Cardiac fibroblast (primary cell): ENCODE results near the gene CCDC85A.

Experiments used
- DNase-seq, 2 donors: peaks; one replicate each; pipeline versions ENCODE4 v3.0.0 to v3.0.0-alpha.2; 2010; ENCODE audit warnings: low read depth in 2 of 2
- H3K4me3 ChIP-seq, 2 donors: replicated peaks in 1 of 2; 1 replicate in 1 of 2; 2 replicates in 1 of 2; pipeline ENCODE4 v1.5.1; 2011; ENCODE audit warnings: low read depth in 2 of 2, low read length in 2 of 2, mild to moderate bottlenecking in 2 of 2, moderate library complexity in 1 of 2
- TF ChIP-seq, protein P1 (sequence below): IDR thresholded peaks from one replicate; pipeline ENCODE4 v1.5.1; 2011; ENCODE audit warnings: low read depth, mild to moderate bottlenecking, low read length, inconsistent platforms

CCDC85A gene

DNA sequence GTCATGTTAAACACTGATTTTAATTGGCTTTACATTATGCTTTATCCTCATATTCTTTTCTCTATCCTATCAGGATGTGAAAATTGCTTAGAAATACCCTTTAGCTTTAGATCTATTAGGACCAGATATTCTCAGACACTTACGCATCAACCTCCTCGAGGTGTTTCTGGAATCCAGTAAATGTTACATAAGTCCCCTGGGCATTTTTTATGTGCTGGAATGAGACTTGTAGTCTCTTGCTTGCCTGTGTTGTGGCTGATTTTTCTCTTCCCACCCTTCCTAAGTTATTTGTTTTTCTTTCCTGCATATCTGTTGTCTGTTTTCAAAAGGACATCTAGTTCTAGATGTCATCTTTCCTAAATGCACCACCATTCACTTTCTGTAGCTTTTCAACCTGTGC is 197.1 kb downstream of the CCDC85A start:
- TF ChIP-seq, protein P1, sequence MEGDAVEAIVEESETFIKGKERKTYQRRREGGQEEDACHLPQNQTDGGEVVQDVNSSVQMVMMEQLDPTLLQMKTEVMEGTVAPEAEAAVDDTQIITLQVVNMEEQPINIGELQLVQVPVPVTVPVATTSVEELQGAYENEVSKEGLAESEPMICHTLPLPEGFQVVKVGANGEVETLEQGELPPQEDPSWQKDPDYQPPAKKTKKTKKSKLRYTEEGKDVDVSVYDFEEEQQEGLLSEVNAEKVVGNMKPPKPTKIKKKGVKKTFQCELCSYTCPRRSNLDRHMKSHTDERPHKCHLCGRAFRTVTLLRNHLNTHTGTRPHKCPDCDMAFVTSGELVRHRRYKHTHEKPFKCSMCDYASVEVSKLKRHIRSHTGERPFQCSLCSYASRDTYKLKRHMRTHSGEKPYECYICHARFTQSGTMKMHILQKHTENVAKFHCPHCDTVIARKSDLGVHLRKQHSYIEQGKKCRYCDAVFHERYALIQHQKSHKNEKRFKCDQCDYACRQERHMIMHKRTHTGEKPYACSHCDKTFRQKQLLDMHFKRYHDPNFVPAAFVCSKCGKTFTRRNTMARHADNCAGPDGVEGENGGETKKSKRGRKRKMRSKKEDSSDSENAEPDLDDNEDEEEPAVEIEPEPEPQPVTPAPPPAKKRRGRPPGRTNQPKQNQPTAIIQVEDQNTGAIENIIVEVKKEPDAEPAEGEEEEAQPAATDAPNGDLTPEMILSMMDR = no peak
- DNase-seq = peak in 1 of 2 donors; percentile 36
- no peak overlapping the region for H3K4me3 ChIP-seq

DNA sequence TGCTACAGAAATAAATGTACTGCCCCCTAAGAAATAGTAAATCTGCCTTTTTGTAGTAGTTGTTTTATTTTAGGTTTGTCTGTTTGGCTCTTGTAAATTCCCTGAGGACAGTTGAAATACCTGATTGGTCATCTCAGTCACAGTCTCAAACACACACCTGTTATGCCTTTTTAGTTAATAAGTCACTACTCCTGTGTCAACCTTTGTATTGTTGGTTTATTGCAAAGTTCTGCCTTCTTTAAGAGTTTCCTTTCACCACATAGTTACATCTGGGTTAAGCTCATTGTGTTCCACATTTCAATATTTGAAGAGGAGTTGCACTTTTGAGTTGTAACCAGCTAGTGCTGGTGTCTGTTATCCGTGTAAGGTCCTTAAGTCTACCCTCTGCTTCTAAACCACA is 198.7 kb downstream of the CCDC85A start:
- no peak overlapping the region for H3K4me3 ChIP-seq
- no peak for DNase-seq
- TF ChIP-seq, protein P1 = no peak

DNA sequence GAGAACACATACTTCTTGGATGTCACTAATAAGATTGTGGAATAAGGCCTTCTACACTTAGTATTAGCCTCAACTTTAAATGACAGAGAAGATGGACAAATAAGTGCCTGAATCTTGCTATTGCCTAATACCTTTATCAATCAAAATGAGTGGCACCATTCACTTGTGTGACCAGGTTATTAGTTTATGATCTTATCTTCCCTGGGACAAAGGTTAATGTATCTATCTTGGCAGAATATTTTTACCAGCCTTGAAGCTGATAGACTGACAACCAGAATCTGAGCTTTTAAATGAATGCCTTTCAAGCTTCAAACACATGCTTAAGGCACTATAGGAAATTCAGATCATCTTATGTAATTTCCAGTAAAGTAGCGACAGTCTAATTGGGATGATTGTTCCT is 202.9 kb downstream of the CCDC85A start:
- TF ChIP-seq, protein P1 = no peak
- H3K4me3 ChIP-seq = no peak overlapping the region
- DNase-seq = no peak

- TF ChIP-seq, protein P1 = no peak
- H3K4me3 ChIP-seq = no peak overlapping the region
- no peak for DNase-seq
Observed at GRCh38 chr2:56390644-56391043, 206.9 kb downstream of the CCDC85A start.

GRCh38 chr2:56410140-56410539 is 226.3 kb downstream of the CCDC85A start:
- H3K4me3 ChIP-seq = no peak overlapping the region
- peak in 1 of 2 donors; percentile 25 for DNase-seq
- TF ChIP-seq, protein P1 = no peak

GRCh38 chr2:56416500-56417176 is 232.8 kb downstream of the CCDC85A start:
- TF ChIP-seq, protein P1 = no peak
- no peak for DNase-seq
- H3K4me3 ChIP-seq = no peak overlapping the region
